ENCODE measurements around the gene MGMT.

DNA sequence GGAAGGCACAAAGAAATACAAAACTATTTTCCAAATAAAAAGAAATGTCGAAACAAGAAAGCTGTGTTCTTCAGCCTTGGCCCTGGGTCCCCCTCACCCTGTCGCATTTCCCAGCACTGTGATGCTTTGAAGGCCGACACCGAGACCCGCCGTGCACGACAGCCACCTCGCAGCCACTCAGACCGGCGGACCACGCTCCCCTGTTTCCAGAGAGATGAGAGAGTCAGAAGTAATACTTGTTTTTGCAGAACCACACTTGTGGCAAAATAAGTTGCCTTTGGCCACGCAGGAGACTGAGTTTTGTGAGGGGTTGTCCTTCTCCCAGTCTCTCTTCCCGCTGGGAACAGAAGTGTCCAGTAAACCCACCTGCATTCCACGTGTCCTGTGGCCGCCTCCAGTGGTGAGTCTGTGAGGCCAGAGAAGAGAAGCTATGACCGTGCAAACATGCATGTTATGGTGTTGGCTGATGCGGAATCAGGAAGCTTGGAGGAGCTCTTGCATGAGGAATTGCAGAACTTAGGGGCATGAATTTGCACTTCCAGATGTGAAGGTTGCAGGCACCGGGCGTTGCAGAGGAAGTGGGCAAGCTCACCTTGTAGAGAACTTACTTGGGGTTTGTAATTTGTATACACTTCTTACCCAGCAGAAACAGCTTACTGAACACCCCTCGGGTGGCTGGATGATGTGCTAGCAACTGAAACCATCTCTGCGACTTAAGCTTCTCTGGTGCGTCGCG, 302.5 kb downstream of the MGMT start:
- TF ChIP-seq, protein P1, sequence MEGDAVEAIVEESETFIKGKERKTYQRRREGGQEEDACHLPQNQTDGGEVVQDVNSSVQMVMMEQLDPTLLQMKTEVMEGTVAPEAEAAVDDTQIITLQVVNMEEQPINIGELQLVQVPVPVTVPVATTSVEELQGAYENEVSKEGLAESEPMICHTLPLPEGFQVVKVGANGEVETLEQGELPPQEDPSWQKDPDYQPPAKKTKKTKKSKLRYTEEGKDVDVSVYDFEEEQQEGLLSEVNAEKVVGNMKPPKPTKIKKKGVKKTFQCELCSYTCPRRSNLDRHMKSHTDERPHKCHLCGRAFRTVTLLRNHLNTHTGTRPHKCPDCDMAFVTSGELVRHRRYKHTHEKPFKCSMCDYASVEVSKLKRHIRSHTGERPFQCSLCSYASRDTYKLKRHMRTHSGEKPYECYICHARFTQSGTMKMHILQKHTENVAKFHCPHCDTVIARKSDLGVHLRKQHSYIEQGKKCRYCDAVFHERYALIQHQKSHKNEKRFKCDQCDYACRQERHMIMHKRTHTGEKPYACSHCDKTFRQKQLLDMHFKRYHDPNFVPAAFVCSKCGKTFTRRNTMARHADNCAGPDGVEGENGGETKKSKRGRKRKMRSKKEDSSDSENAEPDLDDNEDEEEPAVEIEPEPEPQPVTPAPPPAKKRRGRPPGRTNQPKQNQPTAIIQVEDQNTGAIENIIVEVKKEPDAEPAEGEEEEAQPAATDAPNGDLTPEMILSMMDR (IDR thresholded peaks at IDR 0.05), result no peak
- TF ChIP-seq POLR2A (IDR thresholded peaks at IDR 0.05), result no peak

Measured in testis (tissue), 2 donors.